Keratinocyte (primary cell): ENCODE measurements around the gene SCYGR8. TPM values are rescaled to one million over a fixed set of nuclear protein-coding genes. Genes with fewer than 3 reads are reported as not detected.

Experiments
- DNase-seq: peaks from one replicate; pipeline ENCODE4 v3.0.0-alpha.2; 2011; ENCODE audit warnings: low read depth, missing footprints, low spot score
- FAIRE-seq: peaks from 2 replicates; lab custom pipeline; 2011; peaks lifted over from hg19 to GRCh38; lab: Jason Lieb, UNC
- H2AFZ ChIP-seq: 2 replicates; pipeline ENCODE4 v1.6.0; 2012; ENCODE audit warnings: low read length, control low read depth, inconsistent platforms; ENCODE audit not compliant: control insufficient read depth
- H3K27ac ChIP-seq: 2 replicates; pipeline ENCODE4 v1.5.1; 2011; ENCODE audit warnings: low read length; ENCODE audit not compliant: control insufficient read depth, insufficient read depth
- H3K27me3 ChIP-seq: 3 replicates; pipeline ENCODE4 v1.6.0; 2011; ENCODE audit warnings: low read length; ENCODE audit not compliant: control insufficient read depth, insufficient read depth; ENCODE audit errors: extremely low read depth
- H3K36me3 ChIP-seq, 2 experiments: 2 replicates in 1 of 2; 3 replicates in 1 of 2; pipeline ENCODE4 v1.5.1; 2011; ENCODE audit warnings: low read length in 2 of 2, mild to moderate bottlenecking in 1 of 2; ENCODE audit not compliant: control insufficient read depth in 2 of 2, insufficient read depth in 2 of 2; ENCODE audit errors: extremely low read depth in 1 of 2
- H3K4me1 ChIP-seq: 3 replicates; pipeline ENCODE4 v1.5.1; 2011; ENCODE audit warnings: low read length; ENCODE audit not compliant: control insufficient read depth, insufficient read depth; ENCODE audit errors: extremely low read depth
- H3K4me2 ChIP-seq: 3 replicates; pipeline ENCODE4 v1.6.0; 2011; ENCODE audit warnings: low read depth, low read length; ENCODE audit not compliant: control insufficient read depth, insufficient read depth; ENCODE audit errors: extremely low read depth
- H3K4me3 ChIP-seq, 3 experiments: fragments of 200-600 bp in 1 of 3; sonication (generic) in 1 of 3; 2 replicates in 2 of 3; 3 replicates in 1 of 3; pipeline ENCODE4 v1.5.1; 2011 to 2016; ENCODE audit warnings: low read length in 3 of 3, mild to moderate bottlenecking in 3 of 3, control low read depth in 2 of 3, inconsistent platforms in 1 of 3, low read depth in 1 of 3, mixed read lengths in 1 of 3, mixed run types in 1 of 3, moderate library complexity in 1 of 3; ENCODE audit not compliant: control insufficient read depth in 2 of 3, insufficient read depth in 2 of 3; ENCODE audit errors: extremely low read depth in 1 of 3
- H3K79me2 ChIP-seq: 2 replicates; pipeline ENCODE4 v1.6.0; 2012; ENCODE audit warnings: low read length; ENCODE audit not compliant: control insufficient read depth, insufficient read depth
- H3K9ac ChIP-seq: 3 replicates; pipeline ENCODE4 v1.6.0; 2011; ENCODE audit warnings: low read length; ENCODE audit not compliant: control insufficient read depth, insufficient read depth; ENCODE audit errors: extremely low read depth
- H3K9me1 ChIP-seq: 3 replicates; pipeline ENCODE4 v1.6.0; 2011; ENCODE audit warnings: low read length; ENCODE audit not compliant: control insufficient read depth, insufficient read depth; ENCODE audit errors: extremely low read depth
- H3K9me3 ChIP-seq: 2 replicates; pipeline ENCODE4 v1.5.1; 2012; ENCODE audit warnings: low read depth, low read length; ENCODE audit not compliant: control insufficient read depth
- H4K20me1 ChIP-seq: 3 replicates; pipeline ENCODE4 v1.6.0; 2011; ENCODE audit warnings: low read length; ENCODE audit not compliant: control insufficient read depth, insufficient read depth; ENCODE audit errors: extremely low read depth
- EZH2 ChIP-seq: IDR thresholded peaks from one replicate; pipeline ENCODE4 v1.6.1; 2012; ENCODE audit warnings: inconsistent platforms, mild to moderate bottlenecking, low read length, moderate library complexity
- dilution Hi-C: fragments of 300-500 bp; cut with MboI; formaldehyde crosslinking; loops from one replicate; pipeline ENCODE4 v1.7.0; 2020; ENCODE audit warnings: low sequenced_read_pairs; ENCODE audit not compliant: extremely low pct_ligation_motif_present
- polyA plus RNA-seq, 5 experiments: library from polyadenylated mRNA; depleted of rRNA in 3 of 5; stranded (reverse) in 3 of 5; stranded (forward) in 1 of 5; unstranded in 1 of 5; fragments of >200 nt; gene quantifications; 1 replicate in 1 of 5; 2 replicates in 3 of 5; 3 replicates in 1 of 5; pipeline versions ENCODE4 v1.2.1 to v1.2.3, GENCODE V29; 2011 to 2012; ENCODE audit warnings: missing spikeins in 2 of 5, low read depth in 1 of 5, low replicate concordance in 1 of 5
- TF ChIP-seq, protein P1 (sequence below), 3 experiments: IDR thresholded peaks in 1 of 3; conservative IDR thresholded peaks in 1 of 3; optimal IDR thresholded peaks in 1 of 3; 2 replicates in 2 of 3; 3 replicates in 1 of 3; pipeline versions ENCODE3 to v1.5.1; 2011; ENCODE audit warnings: low read length in 3 of 3, mild to moderate bottlenecking in 3 of 3, moderate library complexity in 2 of 3, control low read depth in 1 of 3, inconsistent platforms in 1 of 3; ENCODE audit not compliant: insufficient read depth in 2 of 3; ENCODE audit errors: extremely low read depth in 1 of 3

SCYGR8 gene
- polyA plus RNA-seq, 1 donor (not counting 4 experiments of a cell fraction or from before 2014, with no cell fraction given), result not detected

DNA sequence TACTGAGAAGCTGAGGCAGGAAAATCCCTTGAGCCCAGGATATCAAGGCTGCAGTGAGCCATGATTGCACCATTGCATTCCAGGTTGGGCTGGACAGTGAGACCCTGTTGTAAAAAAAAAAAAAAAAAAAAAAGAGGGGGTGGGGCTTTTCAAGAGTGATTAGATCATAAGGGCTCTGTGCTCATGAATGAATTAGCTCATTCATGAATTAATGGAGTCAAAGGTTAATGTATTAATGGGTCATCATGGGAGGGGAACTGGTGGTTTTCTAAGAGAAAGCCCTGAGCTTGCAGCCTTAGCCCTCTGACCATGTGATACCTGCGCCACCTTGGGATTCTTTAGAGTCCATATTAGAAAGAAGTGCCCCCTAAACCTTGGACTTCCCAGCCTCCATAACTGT lies 32.4 kb upstream of the SCYGR8 start:
- Histone ChIP-seq H3K9ac (no peak overlapping the region), H2AFZ (no peak overlapping the region), H3K27ac (no peak overlapping the region), H3K9me3 (no peaks in the 10 kb centered on the region), H3K4me3 (no peak overlapping the region), H3K4me1 (no peaks in the 10 kb centered on the region), H3K36me3 (no peaks in the 10 kb centered on the region), H3K4me2 (no peak overlapping the region), H3K27me3 (no peaks in the 10 kb centered on the region), H4K20me1 (no peaks in the 10 kb centered on the region), H3K79me2 (no peaks in the 10 kb centered on the region), H3K9me1 (no peaks in the 10 kb centered on the region)
- TF ChIP-seq EZH2, result no peak
- TF ChIP-seq, protein P1, sequence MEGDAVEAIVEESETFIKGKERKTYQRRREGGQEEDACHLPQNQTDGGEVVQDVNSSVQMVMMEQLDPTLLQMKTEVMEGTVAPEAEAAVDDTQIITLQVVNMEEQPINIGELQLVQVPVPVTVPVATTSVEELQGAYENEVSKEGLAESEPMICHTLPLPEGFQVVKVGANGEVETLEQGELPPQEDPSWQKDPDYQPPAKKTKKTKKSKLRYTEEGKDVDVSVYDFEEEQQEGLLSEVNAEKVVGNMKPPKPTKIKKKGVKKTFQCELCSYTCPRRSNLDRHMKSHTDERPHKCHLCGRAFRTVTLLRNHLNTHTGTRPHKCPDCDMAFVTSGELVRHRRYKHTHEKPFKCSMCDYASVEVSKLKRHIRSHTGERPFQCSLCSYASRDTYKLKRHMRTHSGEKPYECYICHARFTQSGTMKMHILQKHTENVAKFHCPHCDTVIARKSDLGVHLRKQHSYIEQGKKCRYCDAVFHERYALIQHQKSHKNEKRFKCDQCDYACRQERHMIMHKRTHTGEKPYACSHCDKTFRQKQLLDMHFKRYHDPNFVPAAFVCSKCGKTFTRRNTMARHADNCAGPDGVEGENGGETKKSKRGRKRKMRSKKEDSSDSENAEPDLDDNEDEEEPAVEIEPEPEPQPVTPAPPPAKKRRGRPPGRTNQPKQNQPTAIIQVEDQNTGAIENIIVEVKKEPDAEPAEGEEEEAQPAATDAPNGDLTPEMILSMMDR (optimal IDR thresholded peaks at IDR 0.05 in 1 of 3, IDR thresholded peaks at IDR 0.05 in 1 of 3, conservative IDR thresholded peaks at IDR 0.05 in 1 of 3; ENCODE audit: extremely low read depth in 1 of 3, insufficient read depth in 2 of 3, low read length in 3 of 3), result no peak
- DNase-seq, result no peak
- no peak for FAIRE-seq
- dilution Hi-C loops, result no loop called here

DNA sequence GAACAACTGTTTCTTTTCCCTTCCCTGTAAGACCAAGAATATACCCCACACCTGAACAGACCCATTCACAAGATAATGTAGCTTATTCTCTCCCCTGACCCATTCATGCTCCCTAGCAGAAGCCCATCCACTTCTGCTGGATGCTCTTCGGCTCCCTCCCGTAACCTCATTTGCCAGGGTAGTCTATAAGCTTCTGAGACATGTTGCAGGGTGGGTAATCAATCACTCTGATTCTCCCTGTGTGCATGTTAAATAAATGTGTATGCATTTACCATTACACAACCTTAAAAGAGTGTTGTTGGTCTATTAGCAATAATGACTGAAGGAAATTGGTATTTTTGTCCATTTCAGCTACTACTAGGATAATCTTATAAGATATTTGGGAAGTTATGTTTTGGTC lies 29.2 kb upstream of the SCYGR8 start:
- no peak overlapping the region for H3K9ac ChIP-seq

More for the DNA sequence above, 29.2 kb upstream of the SCYGR8 start:
- Histone ChIP-seq H4K20me1 (no peaks in the 10 kb centered on the region), H3K36me3 (no peaks in the 10 kb centered on the region), H3K79me2 (no peaks in the 10 kb centered on the region), H3K4me3 (no peak overlapping the region), H3K9me3 (no peaks in the 10 kb centered on the region), H3K4me1 (no peaks in the 10 kb centered on the region), H3K4me2 (no peak overlapping the region), H3K27ac (no peak overlapping the region), H3K9me1 (no peaks in the 10 kb centered on the region), H3K27me3 (no peaks in the 10 kb centered on the region), H2AFZ (no peak overlapping the region)
- no peak for FAIRE-seq
- dilution Hi-C loops, result no loop called here
- no peak for DNase-seq
- TF ChIP-seq, protein P1 (optimal IDR thresholded peaks at IDR 0.05 in 1 of 3, IDR thresholded peaks at IDR 0.05 in 1 of 3, conservative IDR thresholded peaks at IDR 0.05 in 1 of 3; ENCODE audit: extremely low read depth in 1 of 3, insufficient read depth in 2 of 3, low read length in 3 of 3), result no peak
- no peak for TF ChIP-seq EZH2
